ENCODE measurements around the gene ASTN2.

- TF ChIP-seq EZH2 (IDR thresholded peaks at IDR 0.05; ENCODE audit: low read depth, unreplicated experiment) (no peak), CREB1 (CRISPR knock-in tag; IDR thresholded peaks at IDR 0.05; ENCODE audit: low read depth) (no peak), ETS1 (IDR thresholded peaks at IDR 0.05) (no peak), CTCF (conservative IDR thresholded peaks at IDR 0.05; ENCODE audit: low read depth in 2 of 2) (no peak), POLR2AphosphoS5 (IDR thresholded peaks at IDR 0.05; ENCODE audit: low read depth) (no peak), EZH2phosphoT487 (IDR thresholded peaks at IDR 0.05; ENCODE audit: unreplicated experiment) (no peak), REST (IDR thresholded peaks at IDR 0.05; ENCODE audit: unreplicated experiment) (no peak), JUNB (IDR thresholded peaks at IDR 0.05; ENCODE audit: unreplicated experiment) (no peak), ZNF114 (CRISPR knock-in tag; IDR thresholded peaks at IDR 0.05) (no peak), ZNF331 (CRISPR knock-in tag; IDR thresholded peaks at IDR 0.05; ENCODE audit: low read depth) (no peak), NANOG (IDR thresholded peaks at IDR 0.05; ENCODE audit: borderline replicate concordance) (no peak)
These were observed 751.3 kb downstream of the ASTN2 start for GRCh38 chr9:116663581-116663980.

Measured in GM23338 (cell line).